Adrenal gland (tissue), 12 donors: ENCODE measurements around the gene FBXL7. TPM values are rescaled to one million over a fixed set of nuclear protein-coding genes. Genes with fewer than 3 reads are reported as not detected.

Source experiments
- DNase-seq, 7 donors: peaks; one replicate each; pipeline ENCODE4 v3.0.0-alpha.2; 2019 to 2020
- H3K27ac ChIP-seq, 5 donors: fragments of 200-600 bp; sonication (generic) in 4 of 5; 1 replicate in 3 of 5; 2 replicates in 2 of 5; pipeline versions ENCODE4 v1.5.1 to v1.8.0; 2016 to 2020; ENCODE audit warnings: mild to moderate bottlenecking in 1 of 5
- H3K27me3 ChIP-seq: fragments of 200-600 bp; 2 replicates; pipeline ENCODE4 v1.8.0; 2021
- H3K36me3 ChIP-seq, 2 donors: fragments of 200-600 bp; replicated peaks in 1 of 2; 1 replicate in 1 of 2; 2 replicates in 1 of 2; pipeline versions ENCODE4 v1.5.1 to v1.8.0; 2018 to 2022
- H3K4me1 ChIP-seq, 2 donors: fragments of 200-600 bp; replicated peaks in 1 of 2; 1 replicate in 1 of 2; 2 replicates in 1 of 2; pipeline versions ENCODE4 v1.5.1 to v1.8.0; 2018 to 2021
- H3K4me3 ChIP-seq, 4 donors: fragments of 200-600 bp; sonication (generic) in 3 of 4; one replicate each; pipeline ENCODE4 v1.5.1; 2016 to 2018
- H3K9me3 ChIP-seq, 3 donors: fragments of 200-600 bp; sonication (generic) in 1 of 3; replicated peaks in 1 of 3; 1 replicate in 2 of 3; 2 replicates in 1 of 3; pipeline versions ENCODE4 v1.5.1 to v1.8.0; 2016 to 2021
- CTCF ChIP-seq, 6 experiments: fragments of 450-650 bp in 4 of 6; fragments of 200-600 bp in 2 of 6; sonication (generic) in 1 of 6; IDR thresholded peaks; 1 replicate in 5 of 6; 2 replicates in 1 of 6; pipeline versions ENCODE4 v1.5.1 to v1.8.0; 2016 to 2021; ENCODE audit warnings: antibody characterized with exemption in 6 of 6, mild to moderate bottlenecking in 2 of 6, moderate library complexity in 1 of 6
- POLR2A ChIP-seq, 2 donors: fragments of 450-650 bp; IDR thresholded peaks; one replicate each; pipeline ENCODE4 v1.6.1; 2017; ENCODE audit warnings: antibody characterized with exemption in 2 of 2, mild to moderate bottlenecking in 2 of 2, moderate library complexity in 1 of 2
- WGBS, 4 donors: extraction: QIAGEN DNeasy Blood & Tissue Kit in 2 of 4; methylation state at CpG; one replicate each; pipeline versions ENCODE4 v1.1.5 to v1.1.7; 2013 to 2017; 5-methylcytosine and 5-hydroxymethylcytosine counted together
- intact Hi-C, 2 donors: fragments of 100-400 bp; cut with DNase I; formaldehyde crosslinking; loops; one replicate each; pipeline versions ENCODE4 v1.14.1 to v1.15.0; 2022 to 2023
- polyA plus RNA-seq, 3 donors: library from polyadenylated mRNA; stranded (reverse); fragments of 200-250 nt in 2 of 3; fragments of 350-450 nt in 1 of 3; fragmentation: Illumina TruSeq in 1 of 3; extraction: RNeasy Lipid Tissue Mini Kit (QIAGEN cat#74804) in 1 of 3; gene quantifications; one replicate each; pipeline ENCODE4 v1.2.3, GENCODE V29; 2013 to 2014
- total RNA-seq, 9 donors: library from RNA; depleted of rRNA in 4 of 9; stranded (reverse); fragments of >200 nt in 4 of 9; fragments of 120-200 nt in 1 of 9; fragmentation: NEBNext Ultra II Directional in 1 of 9; extraction: Animal tissue kit (Norgen Biotek cat#: 25700) in 1 of 9; gene quantifications; one replicate each; pipeline versions ENCODE4 v1.1.0 to v1.2.4, GENCODE V29; 2013 to 2023
- donor health status: healthy with polysubstance abuse.
- donor health status: Bipolar disorder and iron deficiency.
- donor health status: DM: yes; HTN: yes; CAD: no.
- donor health status: DM: no; HTN: no; CAD: no.
- donor health status: DM: no; HTN: no; CAD: no.
- donor health status: DM: yes; HTN: yes; CAD: no.

The FBXL7 gene
- total and polyA plus RNA-seq, 12 donors: 22.6 to 59.1 (median 34.0) TPM

GRCh38 chr5:15521381-15522186 lies 21.6 kb downstream of the FBXL7 start:
- no peak overlapping the region for H3K4me3 ChIP-seq
- 62 to 67% (median 66%) methylated on average over 8 of the region's 8 CpGs for whole genome bisulfite sequencing, 4 donors
- no peak for DNase-seq
- no peak overlapping the region for H3K27ac ChIP-seq
- no peaks in the 10 kb centered on the region for H3K9me3 ChIP-seq
- H3K27me3 ChIP-seq: no peaks in the 10 kb centered on the region
- no peaks in the 10 kb centered on the region for H3K36me3 ChIP-seq
- TF ChIP-seq POLR2A (IDR thresholded peaks at IDR 0.05) (no peak), CTCF (IDR thresholded peaks at IDR 0.05) (no peak)
- intact Hi-C loops: no loop called here
- peaks cover 4 to 11% of the 10 kb centered on the region in 2 donors for H3K4me1 ChIP-seq

GRCh38 chr5:15522187-15522520 lies 22.2 kb downstream of the FBXL7 start:
- WGBS, 4 donors: 24 to 32% (median 30%) methylated on average over 3 of the region's 3 CpGs
- no peak overlapping the region for H3K4me3 ChIP-seq
- H3K27me3 ChIP-seq: no peaks in the 10 kb centered on the region
- peaks cover 4 to 11% of the 10 kb centered on the region in 2 donors for H3K4me1 ChIP-seq
- H3K27ac ChIP-seq: no peak overlapping the region
- H3K36me3 ChIP-seq: no peaks in the 10 kb centered on the region
- TF ChIP-seq CTCF (IDR thresholded peaks at IDR 0.05): no peak
- TF ChIP-seq POLR2A (IDR thresholded peaks at IDR 0.05): no peak
- intact Hi-C loops: no loop called here
- no peaks in the 10 kb centered on the region for H3K9me3 ChIP-seq
- DNase-seq: peak in 1 of 7 donors; percentile 16

GRCh38 chr5:15524712-15525111 lies 24.7 kb downstream of the FBXL7 start:
- Histone ChIP-seq H3K27me3 (no peaks in the 10 kb centered on the region), H3K27ac (no peak overlapping the region), H3K9me3 (no peaks in the 10 kb centered on the region), H3K4me1 (peaks cover 4 to 11% of the 10 kb centered on the region in 2 donors), H3K4me3 (no peak overlapping the region), H3K36me3 (no peaks in the 10 kb centered on the region)
- intact Hi-C loops: no loop called here
- no peak for TF ChIP-seq POLR2A (IDR thresholded peaks at IDR 0.05)
- no peak for TF ChIP-seq CTCF (IDR thresholded peaks at IDR 0.05)
- DNase-seq: no peak
- 56 to 81% (median 69%) methylated on average over 2 of the region's 2 CpGs for WGBS, 4 donors

GRCh38 chr5:15525703-15526275 lies 25.8 kb downstream of the FBXL7 start:
- Histone ChIP-seq H3K4me1 (peaks cover 4 to 11% of the 10 kb centered on the region in 2 donors), H3K4me3 (no peak overlapping the region), H3K9me3 (no peaks in the 10 kb centered on the region), H3K36me3 (no peaks in the 10 kb centered on the region), H3K27me3 (no peaks in the 10 kb centered on the region), H3K27ac (no peak overlapping the region)
- intact Hi-C loops: no loop called here
- whole genome bisulfite sequencing, 4 donors: 84 to 95% (median 87%) methylated on average over 3 of the region's 3 CpGs
- TF ChIP-seq CTCF (IDR thresholded peaks at IDR 0.05): no peak
- no peak for TF ChIP-seq POLR2A (IDR thresholded peaks at IDR 0.05)
- DNase-seq: no peak
